Nephron progenitor cell (in vitro differentiated cells): ENCODE measurements around the gene MEIS2.

Experiments used
- DNase-seq: peaks from one replicate; pipeline ENCODE4 v3.0.0; 2021
- H3K27ac Mint-ChIP-seq: 2 replicates; pipeline ENCODE4 v1.8.0; 2021; ENCODE audit warnings: mild to moderate bottlenecking, moderate library complexity, mixed read lengths
- H3K27me3 Mint-ChIP-seq: 2 replicates; pipeline ENCODE4 v1.8.0; 2021; ENCODE audit warnings: mild to moderate bottlenecking, low read depth, mixed read lengths; ENCODE audit not compliant: poor library complexity
- H3K36me3 Mint-ChIP-seq: 2 replicates; pipeline ENCODE4 v1.8.0; 2021; ENCODE audit warnings: low read depth, mixed read lengths
- H3K4me1 Mint-ChIP-seq: 2 replicates; pipeline ENCODE4 v1.8.0; 2021; ENCODE audit warnings: mixed read lengths
- H3K4me3 Mint-ChIP-seq: 2 replicates; pipeline ENCODE4 v1.8.0; 2021; ENCODE audit warnings: mild to moderate bottlenecking, moderate library complexity, mixed read lengths
- H3K9me3 Mint-ChIP-seq: 2 replicates; pipeline ENCODE4 v1.8.0; 2021; ENCODE audit warnings: mild to moderate bottlenecking, moderate library complexity, mixed read lengths
- CTCF ChIP-seq: fragments of 200-600 bp; sonication (generic); IDR thresholded peaks from 2 replicates; pipeline ENCODE4 v1.5.0; 2021; ENCODE audit warnings: antibody characterized with exemption

The MEIS2 gene

GRCh38 chr15:36925653-36926426, 174.5 kb downstream of the MEIS2 start:
- no peak for DNase-seq
- Mint-ChIP-seq H3K9me3 (peaks cover 18% of the 10 kb centered on the region), H3K36me3 (peaks cover 94% of the 10 kb centered on the region), H3K4me1 (peaks cover 72% of the 10 kb centered on the region), H3K27me3 (peaks cover 2% of the 10 kb centered on the region), H3K27ac (peak overlapping the region; percentile 72), H3K4me3 (peak overlapping the region; percentile 13)
- no peak for TF ChIP-seq CTCF

- H3K36me3 Mint-ChIP-seq: peaks cover 93% of the 10 kb centered on the region
- peaks cover 10% of the 10 kb centered on the region for H3K9me3 Mint-ChIP-seq
- peaks cover 2% of the 10 kb centered on the region for H3K27me3 Mint-ChIP-seq
- DNase-seq: no peak
- peaks cover 76% of the 10 kb centered on the region for H3K4me1 Mint-ChIP-seq
- H3K27ac Mint-ChIP-seq: peak overlapping the region; percentile 57
- H3K4me3 Mint-ChIP-seq: no peak overlapping the region
- TF ChIP-seq CTCF: no peak
These were observed 175.3 kb downstream of the MEIS2 start for GRCh38 chr15:36925049-36925448.

- Mint-ChIP-seq H3K36me3 (peaks cover 89% of the 10 kb centered on the region), H3K27me3 (peaks cover 2% of the 10 kb centered on the region), H3K4me1 (peaks cover 76% of the 10 kb centered on the region), H3K27ac (peak overlapping the region; percentile 70), H3K4me3 (no peak overlapping the region), H3K9me3 (peaks cover under 1% of the 10 kb centered on the region)
- no peak for TF ChIP-seq CTCF
- no peak for DNase-seq
These were observed 176.3 kb downstream of the MEIS2 start for GRCh38 chr15:36924034-36924433.

- peak overlapping the region; percentile 50 for H3K27ac Mint-ChIP-seq
- DNase-seq: no peak
- H3K4me3 Mint-ChIP-seq: no peak overlapping the region
- H3K9me3 Mint-ChIP-seq: no peaks in the 10 kb centered on the region
- peaks cover 59% of the 10 kb centered on the region for H3K4me1 Mint-ChIP-seq
- peaks cover 90% of the 10 kb centered on the region for H3K36me3 Mint-ChIP-seq
- peaks cover 2% of the 10 kb centered on the region for H3K27me3 Mint-ChIP-seq
- no peak for TF ChIP-seq CTCF
These were observed 178.8 kb downstream of the MEIS2 start for GRCh38 chr15:36921484-36922091.

DNA sequence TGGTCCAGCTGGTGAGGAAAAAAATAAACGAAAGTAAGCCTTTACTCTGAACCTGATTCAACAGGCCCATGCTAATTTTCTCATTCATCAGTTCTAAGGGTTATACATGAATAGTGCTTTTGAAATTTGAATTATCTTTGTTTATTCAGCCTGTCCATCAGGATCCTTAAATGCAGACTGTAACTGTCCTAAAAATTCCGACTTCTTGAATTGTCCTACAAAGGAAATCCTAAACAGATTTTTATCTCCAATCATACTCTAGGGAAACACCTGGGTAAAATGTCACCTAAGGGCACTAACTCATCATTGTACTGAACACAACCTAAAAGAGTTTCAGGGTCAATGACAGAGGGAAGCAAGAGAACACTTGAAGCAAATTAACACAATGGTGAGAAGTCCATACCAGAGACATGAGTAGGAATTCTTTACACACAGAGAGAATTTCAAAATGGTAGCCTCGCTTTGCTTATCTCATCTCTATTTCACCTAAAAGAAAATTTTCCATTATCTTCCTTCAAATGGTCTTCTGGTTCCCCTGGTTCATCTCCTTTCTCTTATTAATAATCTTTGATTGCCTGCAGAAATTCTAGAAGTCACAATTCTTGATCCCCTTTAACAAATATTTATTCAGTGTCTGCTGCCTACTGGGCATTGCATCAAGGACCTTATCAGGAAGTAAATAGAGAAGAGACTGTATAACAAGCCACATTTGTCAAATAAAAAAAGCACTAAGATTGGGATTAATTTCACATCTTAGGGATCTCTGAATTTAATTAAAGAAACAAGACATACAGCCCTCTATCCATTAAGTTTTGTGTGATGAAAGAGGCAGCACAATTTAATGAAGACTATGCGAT, 182.7 kb downstream of the MEIS2 start:
- no peaks in the 10 kb centered on the region for H3K9me3 Mint-ChIP-seq
- TF ChIP-seq CTCF: no peak
- H3K27me3 Mint-ChIP-seq: peaks cover 2% of the 10 kb centered on the region
- DNase-seq: no peak
- H3K4me3 Mint-ChIP-seq: no peak overlapping the region
- peak overlapping the region; percentile 67 for H3K27ac Mint-ChIP-seq
- H3K4me1 Mint-ChIP-seq: peaks cover 55% of the 10 kb centered on the region
- H3K36me3 Mint-ChIP-seq: peaks cover 83% of the 10 kb centered on the region
